Right hindlimb (tissue), 1 donor: Measurements from ENCODE around the gene DHX8.

Experiments used
- DNase-seq: peaks from one replicate; pipeline ENCODE4 v3.0.0-alpha.2; 2018

Gene DHX8

DNA sequence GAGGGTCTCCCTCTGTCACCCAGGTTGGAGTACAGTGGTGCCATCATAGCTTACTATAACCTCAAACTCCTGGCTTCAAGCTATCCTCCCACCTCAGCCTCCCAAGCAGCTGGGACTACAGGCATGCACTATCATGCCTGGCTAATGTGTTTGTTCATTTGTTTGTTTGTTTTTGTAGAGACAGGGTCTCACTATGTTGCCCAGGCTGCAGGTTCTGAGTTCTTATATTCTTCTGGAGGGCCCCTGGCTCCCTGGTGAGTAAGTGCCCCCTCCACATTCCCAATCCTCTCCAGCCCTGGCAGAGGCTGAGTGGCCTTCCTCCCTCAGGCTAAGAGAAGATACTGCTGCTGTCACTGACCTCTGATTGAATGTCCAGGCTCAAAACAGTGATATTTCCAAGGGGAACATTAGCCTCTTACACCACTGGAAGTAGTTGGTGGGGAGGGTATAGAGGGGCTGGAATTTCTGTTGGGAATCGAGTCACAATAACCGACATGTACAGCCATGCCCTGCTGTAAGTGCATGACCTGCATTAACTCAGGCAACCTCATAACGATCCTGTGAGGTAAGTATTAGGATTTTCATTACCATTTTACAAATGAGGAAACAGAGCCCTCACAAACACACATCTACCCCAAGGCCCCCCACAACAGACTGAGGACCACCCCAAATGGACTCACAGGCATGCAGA lies 65.1 kb downstream of the DHX8 start:
- no peak for DNase-seq

DNA sequence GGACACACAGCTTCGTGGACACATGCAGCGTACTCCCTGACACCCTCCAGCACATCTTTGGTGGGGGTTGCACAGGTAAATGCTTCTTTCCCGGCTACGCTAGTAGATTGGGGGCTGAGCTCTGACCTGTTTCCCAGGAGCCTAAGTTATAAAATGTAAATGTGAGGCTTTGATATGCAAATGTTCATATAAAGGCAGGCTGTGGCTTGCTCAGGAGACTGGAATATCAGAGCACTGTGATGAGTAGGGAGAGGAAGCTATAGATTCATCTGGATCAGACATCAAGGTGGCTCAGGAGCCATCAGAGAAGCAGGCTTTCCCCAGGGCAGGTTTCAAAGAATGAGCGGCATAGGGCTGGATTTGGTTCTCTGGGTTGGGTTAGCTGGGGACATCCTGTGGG lies 65.7 kb downstream of the DHX8 start:
- no peak for DNase-seq

DNA sequence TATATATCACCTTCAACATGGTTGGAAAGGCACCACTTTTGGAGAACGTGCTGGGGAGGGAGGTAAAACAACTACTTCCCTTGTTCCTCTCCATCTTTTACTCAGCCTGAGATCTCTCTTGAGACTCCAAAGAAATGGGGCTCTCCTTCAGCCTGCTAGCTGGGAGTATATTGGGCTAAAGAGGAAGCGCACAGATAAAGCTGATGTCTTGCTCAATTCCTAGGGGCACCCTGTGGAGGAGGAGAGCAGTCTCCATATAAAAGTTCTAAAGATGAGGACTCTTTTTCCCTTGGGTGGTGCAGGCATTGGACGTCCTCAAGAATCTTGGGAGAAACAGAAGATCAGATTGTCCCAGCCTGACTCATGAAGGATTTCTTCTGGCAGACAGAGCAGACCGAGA lies 67.0 kb downstream of the DHX8 start:
- no peak for DNase-seq

DNA sequence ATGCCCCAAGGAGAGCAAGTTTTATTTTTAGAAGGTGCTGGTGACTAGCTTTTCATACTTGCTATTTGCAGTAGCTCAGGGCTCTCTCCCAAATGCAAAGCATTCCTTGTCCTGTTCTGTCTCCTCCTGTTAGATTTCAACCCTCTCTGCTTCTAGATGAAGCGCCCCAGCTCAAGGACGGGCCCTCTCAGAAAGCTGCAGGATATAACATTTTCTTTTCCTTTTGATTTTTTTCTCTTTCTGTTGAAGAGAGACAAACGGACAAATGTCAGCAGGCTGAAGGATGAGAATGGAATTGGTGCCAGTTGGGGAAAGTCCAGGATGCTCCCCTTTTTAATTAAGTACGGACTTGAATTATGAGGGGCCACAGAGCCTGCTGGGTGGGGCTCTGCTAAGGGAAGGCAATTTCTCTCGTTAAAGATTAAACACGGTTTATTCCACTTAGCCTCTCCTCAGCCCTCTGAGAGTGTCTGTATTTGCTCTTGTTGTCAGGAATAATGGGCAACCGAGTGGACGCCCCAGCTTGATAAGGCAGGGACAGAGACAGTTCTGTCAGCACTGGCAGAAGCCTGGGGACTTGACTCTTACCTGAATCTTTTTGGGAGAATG lies 68.6 kb downstream of the DHX8 start:
- no peak for DNase-seq

DNA sequence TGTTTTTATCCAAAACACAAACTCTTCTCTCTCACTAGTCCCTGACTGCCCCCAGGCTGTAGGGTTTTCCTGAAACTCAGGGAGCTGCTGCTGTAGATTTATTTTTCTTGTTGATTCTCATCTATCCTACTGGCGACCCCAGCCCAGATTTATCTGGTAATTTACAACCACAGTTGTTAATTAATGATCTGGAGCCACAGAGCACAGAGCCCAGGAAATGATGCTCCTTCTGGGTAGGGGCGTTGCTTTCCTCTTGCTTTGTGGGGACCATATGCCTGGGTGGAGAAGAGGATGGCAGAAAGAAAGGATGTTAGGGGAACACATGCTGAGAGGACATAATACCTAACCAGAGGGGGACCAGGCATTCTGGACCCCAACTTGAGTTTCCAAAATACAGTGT lies 69.8 kb downstream of the DHX8 start:
- DNase-seq = no peak

DNA sequence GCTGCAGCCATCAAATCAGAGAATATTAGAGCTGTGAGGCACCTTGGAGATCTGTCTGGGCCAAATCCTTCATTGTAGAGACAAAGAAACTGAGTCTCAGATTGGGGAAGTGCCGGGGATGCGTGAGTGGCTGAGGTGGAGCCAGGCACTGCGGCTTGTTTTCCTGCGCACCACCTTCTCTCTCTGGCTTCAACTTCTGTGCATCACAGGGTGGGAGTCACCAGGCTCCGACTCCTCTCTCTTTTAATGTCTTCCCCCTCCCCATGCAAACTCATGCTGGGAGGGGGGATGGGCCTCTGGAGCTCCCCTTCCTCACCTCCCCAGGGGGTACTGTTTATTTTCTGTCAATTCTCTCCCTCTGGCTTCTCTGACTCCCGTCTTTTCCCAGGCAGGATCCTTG lies 71.1 kb downstream of the DHX8 start:
- no peak for DNase-seq

DNA sequence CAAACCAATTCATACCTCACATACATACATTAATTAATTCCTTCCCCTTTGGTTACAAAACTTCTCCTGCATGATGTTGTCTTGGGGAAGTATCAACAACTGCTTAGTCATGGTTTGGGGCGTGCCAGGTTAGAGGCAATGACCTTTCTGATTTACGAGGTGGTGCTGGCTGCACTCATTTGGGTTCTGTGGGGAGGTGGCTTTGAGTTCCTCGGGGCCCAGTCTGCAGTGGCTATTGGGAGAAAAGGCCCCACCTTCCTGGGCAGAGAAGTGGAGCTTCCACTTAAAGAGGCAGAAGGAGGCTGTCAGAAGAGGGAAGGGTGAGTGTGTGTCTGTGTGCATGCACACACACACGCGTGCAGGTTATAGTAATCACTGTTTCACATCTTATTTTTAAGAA lies 72.5 kb downstream of the DHX8 start:
- DNase-seq = no peak

DNA sequence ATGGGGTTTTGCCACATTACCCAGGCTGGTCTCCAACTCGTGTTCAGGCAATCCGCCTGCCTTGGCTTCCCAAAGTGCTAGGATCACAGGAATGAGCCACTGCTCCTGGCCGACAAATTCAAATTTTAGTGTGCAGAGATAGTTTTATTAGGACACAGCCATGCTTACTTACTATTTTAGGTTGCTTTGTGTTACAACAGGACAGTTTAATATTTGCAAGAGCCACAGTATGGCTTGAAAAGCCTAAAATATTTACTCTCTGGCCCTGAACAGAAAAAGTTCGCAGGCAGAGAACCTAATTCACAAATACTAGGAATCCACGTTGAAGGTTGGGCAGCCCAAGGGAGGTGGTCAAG lies 75.0 kb downstream of the DHX8 start:
- DNase-seq = no peak

DNA sequence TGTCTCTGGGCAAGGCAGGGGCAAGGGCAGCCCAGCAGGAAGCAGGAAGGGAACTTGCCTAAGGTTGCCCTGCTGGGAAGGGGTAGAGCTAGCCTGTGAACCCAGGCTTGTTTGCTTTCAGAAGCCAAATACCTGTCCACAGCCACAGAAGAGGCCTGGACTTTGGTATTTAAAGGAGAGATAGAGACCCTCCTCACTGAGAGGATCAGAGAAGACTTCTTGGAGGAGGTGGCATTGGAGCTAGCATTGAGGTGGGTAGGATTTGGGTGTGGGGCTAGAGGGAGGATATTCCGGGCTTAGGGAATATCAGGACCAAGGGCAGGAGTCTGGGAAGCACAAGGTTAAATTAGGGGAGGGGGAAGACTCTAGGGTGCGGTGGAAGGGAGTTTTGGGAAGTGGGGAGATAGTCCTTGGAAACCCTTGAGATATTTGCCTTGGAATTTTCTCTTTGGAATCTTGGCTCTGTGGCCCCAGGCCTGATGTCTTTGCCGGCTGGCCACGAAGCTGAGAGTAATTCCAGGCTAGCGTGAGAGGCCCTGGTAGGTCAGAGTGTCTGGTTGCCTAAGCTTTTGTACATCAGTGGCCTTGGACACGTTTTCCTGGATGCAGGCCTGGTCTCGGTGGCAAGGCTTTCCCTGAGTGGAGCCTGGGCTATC lies 75.5 kb downstream of the DHX8 start:
- peak; percentile 64 for DNase-seq

DNA sequence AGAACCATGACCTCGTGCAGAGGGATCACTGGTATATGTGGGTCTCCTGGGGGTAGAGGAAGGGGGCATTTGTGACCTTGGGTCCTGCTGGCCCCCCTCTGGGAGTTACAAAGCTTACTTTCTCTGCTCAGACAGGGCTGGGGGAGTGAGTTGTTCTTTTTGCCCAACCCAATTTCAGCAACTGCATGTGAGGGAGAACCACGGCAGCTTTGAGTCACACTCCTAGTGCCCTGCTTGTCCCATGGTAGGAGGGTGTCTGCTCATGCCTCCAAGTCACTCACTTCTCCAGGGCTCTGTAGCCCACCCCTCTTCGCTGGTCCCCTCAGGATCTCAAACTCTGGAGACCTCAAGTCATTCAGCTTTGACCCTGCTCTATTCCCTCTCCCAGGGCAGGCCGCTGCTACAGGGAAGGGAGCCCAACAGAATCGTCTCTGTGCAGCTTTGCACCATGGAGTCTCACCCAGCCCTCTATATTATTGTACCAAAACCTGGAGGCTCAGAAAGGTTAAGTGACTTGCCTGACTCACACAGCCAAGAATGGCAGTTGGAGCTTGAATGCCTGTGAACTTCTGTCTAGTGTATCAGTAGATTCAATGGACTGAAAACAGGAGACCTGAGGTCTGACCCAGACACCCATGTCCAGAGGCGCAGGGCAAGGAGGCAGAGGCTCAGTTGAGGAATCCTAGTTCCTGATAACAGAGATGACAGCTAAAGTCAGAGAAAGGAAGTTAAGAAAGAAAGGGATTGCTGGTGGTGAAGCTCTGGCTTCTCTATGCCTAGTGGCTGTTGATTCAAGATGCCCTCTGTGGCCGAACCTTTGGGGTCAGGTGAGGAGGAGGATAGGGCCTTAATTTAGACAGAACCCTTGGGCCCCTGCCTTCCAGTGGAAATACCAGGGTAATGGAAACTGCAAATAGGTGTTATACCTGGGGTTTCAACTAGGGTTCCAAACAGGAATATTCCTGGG lies 77.0 kb downstream of the DHX8 start:
- DNase-seq = no peak

DNA sequence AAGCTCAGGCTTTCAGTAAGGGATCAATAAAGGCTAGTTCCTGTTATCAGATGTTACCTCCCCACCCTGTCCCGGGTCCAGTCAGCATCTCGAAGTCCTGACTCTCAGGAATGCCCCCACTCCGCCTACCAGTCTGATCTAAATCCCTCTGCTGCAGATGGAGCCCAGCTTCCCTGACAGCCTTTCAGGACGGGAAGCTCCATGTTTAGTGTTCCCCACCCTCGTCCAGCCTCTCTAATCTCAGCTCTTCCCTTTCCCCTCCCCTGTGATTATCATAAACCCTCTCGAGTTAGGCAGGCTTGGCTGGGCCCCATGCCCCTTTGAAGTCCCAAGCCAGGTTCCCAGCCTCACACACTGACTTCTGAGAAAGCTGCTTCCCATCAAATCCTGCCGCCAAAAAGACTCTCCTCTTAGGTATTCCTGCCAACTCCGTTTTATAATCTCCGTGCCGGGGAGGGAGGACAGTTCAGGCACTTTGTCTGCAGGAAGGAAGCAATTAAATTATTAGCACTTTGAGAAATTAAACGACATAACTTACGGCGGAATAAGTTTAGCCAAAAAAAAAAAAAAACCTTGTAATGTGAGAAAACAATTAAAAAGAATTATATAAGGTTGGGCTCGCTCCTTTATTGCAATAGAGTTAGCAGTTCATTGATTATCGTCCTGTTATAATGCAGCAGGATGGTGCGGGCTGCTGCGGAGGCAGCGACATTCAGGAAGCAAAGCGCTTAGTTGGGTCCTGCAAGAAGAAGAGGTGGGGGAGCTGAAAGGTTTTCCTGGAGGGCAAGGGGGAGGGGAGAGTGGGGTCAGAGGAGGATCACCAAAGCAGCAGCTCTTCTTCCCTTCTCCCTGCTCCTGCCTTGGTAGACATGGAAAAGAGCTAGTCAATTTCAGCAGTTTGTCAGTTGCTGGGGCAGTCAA lies 79.2 kb downstream of the DHX8 start:
- no peak for DNase-seq

DNA sequence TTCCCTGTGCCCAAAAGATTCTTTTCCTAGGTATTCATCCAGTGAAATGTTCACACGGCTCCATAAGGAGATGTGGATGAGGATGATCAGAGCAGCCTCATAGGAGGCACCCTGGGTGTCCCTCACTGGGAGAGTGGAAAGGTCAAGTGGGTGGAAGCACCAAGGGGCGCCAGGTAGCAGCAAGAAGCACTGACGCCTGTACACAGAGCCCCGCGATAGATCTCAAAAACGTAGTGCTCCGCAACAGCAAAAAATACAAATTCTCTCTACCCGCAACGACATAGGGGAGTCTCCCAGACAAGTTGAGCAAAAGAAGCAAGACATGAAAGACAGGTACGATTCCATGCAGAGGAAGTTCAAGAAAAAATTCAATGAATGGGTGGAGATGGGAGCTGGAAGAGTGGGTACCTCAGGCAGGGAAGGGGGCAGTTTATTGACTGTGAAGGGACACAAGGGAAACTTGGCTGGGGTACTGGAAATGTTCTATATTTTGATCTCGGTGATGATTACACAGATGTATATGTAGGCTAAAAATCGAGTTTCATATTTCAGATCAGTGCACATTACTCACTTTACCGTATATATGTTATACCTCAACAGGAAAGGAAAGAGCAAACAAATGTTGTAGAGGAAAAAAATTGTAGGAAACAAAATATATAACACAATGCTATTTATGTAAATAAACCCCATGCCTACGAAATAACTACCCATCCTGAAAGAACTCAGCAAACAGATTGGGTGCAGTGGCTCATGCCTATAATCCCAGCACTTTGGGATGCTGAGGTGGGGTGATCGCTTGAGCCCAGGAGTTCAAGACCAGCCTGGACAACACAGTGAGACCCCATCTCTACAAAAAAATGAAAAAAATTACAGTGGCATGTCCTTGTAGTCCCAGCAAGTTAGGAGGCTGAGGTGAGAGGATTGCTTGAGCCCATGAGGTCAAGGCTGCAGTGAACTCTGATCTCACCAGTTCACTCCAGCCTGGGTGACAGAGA lies 80.1 kb downstream of the DHX8 start:
- no peak for DNase-seq

DNA sequence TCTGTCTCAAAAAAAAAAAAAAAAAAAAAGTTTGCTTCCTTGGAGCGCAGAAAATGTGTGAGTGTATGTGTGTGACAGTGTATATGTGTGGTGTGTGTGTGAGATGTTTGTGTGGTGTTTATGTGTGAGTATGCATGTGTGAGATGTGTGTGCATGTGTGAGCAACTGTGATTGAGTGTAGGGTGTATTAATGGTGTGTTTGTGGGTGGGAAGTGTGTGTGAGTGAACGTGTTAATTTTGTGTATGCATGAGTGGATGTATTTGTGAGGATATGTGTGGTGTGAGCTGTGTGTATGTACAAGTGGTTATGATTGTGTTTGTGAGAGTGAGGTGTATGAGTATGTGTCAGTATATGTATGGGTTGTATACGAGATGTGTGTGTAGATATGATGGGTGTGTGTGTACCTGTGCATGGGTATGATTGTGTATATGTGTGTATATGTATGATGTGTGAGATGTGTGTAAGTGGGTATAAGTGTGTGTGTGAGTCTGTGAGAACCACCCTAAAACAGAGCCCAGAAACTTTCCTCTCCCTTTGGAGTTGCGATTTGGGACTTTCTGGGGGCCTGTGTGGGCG lies 84.8 kb downstream of the DHX8 start:
- no peak for DNase-seq

DNA sequence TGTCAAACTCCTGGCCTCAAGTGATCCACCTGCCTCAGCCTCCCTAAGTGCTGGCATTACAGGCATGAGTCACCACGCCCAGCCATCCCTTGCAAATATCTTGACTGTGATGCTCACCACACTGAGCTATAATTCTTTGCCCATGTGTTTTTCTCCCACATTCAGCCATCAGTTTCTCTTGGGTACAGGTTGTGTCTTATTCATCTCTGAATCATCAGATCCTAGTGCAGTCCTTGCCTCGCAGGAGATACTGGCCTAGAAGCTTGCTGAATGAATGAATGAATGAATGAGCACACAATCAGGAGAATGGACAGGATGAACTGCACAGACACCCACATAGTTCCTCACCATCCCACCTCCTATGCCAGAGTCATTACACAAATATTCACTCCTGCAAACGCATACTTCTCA lies 86.7 kb downstream of the DHX8 start:
- DNase-seq = no peak

DNA sequence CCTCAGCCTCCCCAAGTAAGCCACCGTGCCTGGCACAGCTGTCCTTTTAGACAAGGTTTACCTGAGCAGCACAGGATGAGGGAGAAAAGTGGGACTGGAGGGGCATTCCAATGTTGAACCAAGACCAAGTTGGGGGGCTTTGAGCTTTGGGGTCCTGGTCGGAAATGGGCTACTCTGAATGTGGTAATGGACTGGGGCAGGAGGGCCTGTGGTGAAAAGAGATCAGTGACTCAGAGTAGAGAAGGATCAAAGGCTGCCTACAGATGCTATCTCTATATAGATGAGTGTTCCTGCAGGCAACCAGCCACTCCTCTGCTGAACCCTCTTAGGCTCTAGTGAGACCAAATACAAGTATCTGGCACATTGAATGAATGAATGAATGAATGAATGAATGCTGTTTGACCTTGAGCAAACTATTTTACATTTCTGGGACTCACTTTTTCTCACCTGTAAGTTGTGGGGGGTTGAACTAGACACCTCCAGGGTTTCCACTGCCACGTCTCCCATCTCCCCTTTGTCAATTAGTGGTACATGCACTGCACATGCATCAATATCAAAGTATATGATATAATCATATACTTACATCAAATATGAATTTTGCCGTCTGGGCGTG lies 88.7 kb downstream of the DHX8 start:
- DNase-seq = no peak

DNA sequence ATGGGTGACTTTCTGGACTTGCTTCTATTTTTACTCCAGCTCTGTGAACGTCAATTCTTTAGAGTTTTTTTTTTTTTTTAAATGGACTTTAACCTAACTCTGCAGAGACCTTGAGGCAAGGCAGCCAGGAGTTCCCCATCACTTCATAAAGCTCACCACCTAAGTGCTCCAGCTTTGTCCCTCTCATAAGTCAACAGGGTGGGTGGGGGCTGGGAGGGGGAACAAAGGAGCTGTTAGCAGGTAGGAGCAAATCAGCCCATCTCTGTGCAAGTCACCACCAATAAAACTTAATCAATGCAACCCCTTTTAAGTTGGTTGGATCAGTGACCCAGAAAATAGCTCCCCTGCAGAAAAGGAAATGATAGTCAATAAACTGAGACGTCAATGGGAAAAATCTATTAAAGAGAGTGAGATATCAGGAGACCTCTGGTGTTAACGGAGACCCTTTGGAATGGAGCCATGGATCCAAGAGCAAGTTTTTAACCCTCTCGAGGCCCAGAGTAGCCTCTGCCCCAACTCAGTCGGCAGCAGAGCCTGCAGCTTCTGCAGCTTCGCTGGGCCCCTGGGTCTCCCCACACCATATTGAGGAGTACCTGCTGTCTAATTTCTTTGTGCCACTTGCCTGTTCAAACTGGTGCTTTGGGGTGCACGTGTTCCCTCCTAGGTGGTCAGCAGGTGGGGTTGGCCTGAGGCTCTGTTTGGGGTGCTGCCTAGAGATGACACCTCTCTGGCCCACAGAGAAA lies 90.0 kb downstream of the DHX8 start:
- no peak for DNase-seq

DNA sequence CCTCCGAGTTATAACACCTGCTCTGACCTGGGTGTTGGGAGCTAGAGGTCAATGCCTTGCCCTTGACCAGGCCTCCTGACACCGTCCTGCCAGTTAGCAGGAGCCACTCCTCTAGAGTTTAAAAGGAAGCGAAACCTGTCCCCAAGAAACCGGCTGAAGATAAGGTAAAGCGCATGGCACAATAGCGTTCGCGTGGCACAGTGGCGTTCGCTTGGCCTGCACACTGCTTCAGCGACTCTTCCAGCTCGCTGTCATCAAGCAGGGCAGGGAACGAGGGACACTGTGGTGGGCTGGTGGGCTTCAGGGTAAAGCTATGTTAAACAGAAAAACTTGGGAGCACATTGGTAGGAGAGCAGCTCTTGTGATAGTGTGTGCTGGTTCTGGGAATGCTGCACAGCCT lies 90.6 kb downstream of the DHX8 start:
- DNase-seq = no peak

DNA sequence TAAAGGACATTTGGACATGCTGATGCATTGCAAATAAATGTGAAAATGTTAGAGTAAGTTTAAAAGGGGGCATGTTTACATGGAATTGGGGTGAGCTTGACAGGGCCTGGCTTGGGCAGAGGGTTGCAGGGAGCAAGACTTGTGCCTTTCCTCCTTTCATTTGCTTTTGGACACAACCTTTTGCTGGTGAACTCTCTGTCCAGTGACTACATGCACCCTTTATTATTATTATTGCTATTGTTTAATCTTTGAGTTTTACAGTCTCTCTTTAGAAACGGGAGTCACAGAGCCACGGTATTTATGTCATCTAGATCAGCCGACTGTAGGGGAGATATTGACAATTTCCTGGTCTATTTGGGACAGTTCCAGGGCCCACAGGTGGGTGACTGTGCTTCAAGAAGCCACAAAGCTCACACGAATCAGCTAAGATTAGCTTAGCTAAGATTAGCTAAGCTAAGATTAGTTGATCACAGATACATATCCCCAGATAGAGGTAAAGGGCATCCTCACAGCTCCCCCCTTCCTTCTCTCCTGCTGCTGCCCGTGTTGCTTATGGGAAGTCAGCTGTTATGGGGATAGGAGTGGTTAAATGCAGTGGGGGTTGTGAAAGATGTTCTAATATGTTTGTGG lies 91.2 kb downstream of the DHX8 start:
- no peak for DNase-seq
